Activated CD8-positive, alpha-beta memory T cell treated with anti-CD3 and anti-CD28 coated beads for 36 hours (primary cell): ENCODE data around the gene BLNK. TPM values are rescaled to one million over a fixed set of nuclear protein-coding genes. Genes with fewer than 3 reads are reported as not detected.

Source experiments
- CTCF ChIA-PET: fragments of 350-600 bp; sonication (Branson Sonifier 250); formaldehyde crosslinking; loops from one replicate; lab custom pipeline; 2021; ENCODE audit warnings: antibody characterized with exemption; lab: Charles Lee
- POLR2A ChIA-PET: fragments of 350-600 bp; sonication (Branson Sonifier 250); formaldehyde crosslinking; loops from one replicate; lab custom pipeline; 2021; ENCODE audit warnings: antibody characterized with exemption; lab: Charles Lee
- total RNA-seq, 2 experiments: library from RNA; stranded (reverse); gene quantifications; one replicate each; pipeline ENCODE4 v1.2.3, GENCODE V29; 2021

The BLNK gene
- total RNA-seq, 2 experiments from 2014 or later: not detected

DNA sequence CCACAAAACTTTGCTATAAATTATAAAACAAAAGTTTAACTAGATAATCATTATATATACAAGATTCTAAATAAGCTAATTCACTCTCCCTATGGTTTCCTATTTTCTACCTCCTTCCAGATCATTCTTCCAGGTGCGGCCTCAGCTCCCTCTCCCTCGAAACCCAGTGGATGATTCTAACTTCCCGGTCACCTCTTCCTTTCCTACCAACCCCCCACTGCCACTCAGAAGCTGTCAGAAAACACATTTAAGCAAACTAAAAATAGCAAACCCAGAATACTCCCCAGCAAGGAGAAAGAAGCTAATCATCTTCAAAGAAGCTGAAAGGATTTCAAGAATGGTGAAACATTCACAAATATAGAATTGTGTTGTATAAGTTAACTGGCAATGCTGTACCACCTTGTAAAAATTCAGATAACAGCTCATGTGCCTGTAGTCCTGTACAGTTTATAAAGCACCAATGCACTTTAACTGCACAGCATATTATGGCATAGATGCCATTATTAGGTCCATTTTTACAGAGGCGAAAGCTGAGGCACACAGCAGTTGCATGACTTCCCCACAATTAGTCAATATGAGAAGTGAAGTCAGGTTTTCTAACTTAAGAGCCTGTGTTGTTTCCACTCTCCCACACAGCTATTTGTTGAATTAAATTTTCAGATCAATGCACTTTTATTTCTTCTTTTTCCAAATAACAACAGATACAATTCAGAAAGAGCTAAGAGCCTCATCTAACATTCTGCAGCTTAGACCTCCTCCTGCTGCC is 19.2 kb upstream of the BLNK start:
- CTCF ChIA-PET: no interaction called here
- POLR2A ChIA-PET: no interaction called here

DNA sequence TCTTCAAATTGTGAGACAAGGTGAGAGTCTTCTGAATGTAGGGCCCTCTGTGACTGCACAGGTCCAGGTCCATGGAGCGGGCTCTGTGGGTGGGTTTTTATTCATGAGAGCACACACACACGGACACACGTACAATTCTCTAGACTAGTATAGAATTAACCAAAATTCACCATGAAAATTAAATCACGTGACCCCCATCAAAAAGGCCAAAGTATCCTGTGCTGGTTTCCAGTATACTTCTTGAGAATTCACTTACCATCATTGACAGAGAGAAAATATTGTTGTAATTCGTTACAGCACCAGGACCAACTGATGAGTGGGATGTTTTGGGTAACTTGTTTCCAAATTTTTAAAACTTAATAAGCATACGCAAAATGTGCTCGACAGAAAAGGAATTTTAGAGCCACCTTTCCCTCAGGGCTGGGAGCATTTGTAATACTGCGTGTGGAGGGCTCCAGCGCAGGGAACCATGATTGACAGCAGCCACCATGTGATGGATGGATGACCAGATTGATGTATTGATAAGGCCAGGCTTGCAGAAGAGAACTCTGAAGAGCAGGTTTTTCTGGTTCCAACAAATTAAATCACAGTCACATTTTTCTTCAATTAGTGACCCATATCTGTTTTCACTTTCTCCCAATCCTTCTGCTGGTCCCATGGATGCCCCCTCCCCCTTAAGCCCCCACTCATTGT is 18.0 kb upstream of the BLNK start:
- POLR2A ChIA-PET: no interaction called here
- CTCF ChIA-PET: no interaction called here

DNA sequence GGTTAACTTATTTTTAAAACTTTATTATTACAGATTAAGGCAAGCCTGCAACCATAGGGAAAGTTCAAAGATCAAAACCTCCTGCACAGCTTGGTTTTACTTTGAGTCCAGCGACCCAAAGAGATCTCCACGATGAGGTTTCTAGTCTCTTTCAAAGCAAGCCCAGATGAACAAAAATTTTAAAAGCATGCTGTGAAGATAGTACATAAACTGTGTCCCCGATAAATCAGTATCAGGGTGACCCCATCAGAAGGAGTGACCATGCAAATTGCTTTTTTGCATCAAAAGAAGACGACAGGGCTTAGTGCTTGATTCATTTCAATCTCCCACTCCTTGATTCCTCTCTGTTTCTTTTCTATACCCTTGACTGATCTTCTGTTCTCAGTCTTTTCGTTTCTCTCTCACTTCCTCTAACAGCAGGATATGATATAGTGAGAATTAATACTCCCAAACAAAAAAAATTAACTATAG is 16.8 kb upstream of the BLNK start:
- CTCF ChIA-PET: no interaction called here
- POLR2A ChIA-PET: no interaction called here

DNA sequence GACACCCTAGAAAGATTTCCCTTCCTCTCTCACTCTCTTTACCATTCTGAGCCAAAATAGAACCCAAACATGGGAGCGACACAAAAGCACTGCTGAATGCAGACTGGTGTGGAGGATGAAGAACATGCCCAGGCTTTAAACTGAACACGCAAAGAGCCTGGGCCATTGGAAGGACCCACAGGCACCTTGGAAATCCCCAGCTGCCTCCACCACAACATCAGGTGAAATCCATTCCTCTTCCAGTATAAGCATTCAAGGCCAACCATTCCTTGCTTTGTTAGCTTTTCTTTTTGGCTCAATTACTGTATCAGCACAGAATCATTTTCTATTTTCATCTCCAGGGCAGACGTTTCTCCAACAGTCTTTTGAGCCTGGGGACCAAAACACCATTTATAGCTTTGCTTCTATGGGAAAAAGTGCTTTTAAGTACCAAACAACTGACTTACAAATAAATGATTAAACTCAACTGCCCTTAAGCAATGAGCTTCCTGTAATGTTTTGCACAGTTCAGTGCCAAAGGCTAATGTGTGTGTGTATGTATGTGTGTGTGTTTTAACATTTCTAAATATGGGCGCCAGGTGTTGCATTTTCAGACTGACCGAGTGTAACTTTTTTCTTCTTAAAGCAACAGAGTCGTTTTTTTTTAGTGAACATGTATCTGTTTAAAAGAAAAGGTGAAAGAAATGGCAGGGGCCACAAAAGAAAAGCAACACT is 16.2 kb upstream of the BLNK start:
- ChIA-PET CTCF (no interaction called here), POLR2A (no interaction called here)

DNA sequence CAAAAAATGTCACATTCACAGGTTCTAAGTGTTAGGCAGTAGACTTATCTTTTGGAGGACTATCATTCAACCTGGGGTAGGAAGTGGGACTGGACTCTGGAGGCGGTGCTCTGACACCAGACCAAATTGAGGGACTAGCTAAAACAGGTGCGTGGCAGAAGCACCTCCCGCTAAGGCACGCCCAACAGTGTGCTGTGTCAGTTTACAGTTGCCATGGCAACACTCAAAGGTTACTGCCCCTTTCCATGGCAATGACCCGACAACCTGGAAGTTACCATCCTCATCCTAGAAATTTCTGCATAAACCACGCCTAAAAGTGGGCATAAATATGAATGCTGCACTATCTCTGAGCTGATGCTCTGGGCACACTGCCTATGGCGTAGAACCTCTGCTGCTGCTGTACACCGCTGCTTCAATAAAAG is 14.0 kb upstream of the BLNK start:
- POLR2A ChIA-PET: no interaction called here

DNA sequence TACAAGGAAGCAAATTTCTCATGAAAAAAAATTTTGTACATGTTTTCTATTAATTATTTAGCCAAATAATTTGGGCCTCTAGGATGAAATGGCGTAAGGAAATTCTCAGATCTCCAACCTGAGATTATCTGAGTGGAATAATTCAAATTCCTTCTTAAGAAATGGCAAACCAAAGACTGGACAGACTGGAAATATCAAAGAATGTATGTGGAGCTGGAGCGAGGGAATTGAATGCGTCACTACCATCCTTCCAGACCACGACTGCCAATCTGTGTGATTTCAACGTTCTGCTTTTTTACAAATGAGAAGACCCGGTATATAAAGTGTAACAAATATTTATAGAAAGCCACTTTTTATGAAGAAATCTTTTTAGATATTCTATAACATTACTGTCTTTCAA is 12.4 kb upstream of the BLNK start:
- ChIA-PET POLR2A (no interaction called here), CTCF (no interaction called here)

More for the DNA sequence above, 14.0 kb upstream of the BLNK start:
- CTCF ChIA-PET: no interaction called here

DNA sequence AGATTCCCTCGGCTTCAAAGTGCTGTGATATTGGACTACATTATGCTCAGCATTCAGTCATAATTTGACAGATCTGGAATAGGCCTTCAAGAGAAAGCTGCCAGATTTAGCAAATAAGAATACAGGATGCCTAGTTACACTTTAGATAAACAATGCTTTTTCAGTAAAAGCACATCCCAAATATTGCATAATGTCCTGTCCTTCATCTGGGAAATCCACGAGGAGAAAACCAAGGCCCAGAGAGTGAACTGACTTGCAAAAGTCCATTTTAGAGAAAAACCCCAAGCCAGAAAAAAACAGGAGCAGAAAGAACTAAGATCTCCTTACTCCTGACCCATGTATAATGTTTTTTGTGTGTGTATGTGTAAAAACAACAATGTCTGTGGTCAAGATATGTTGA is 12.0 kb upstream of the BLNK start:
- ChIA-PET CTCF (no interaction called here), POLR2A (no interaction called here)

DNA sequence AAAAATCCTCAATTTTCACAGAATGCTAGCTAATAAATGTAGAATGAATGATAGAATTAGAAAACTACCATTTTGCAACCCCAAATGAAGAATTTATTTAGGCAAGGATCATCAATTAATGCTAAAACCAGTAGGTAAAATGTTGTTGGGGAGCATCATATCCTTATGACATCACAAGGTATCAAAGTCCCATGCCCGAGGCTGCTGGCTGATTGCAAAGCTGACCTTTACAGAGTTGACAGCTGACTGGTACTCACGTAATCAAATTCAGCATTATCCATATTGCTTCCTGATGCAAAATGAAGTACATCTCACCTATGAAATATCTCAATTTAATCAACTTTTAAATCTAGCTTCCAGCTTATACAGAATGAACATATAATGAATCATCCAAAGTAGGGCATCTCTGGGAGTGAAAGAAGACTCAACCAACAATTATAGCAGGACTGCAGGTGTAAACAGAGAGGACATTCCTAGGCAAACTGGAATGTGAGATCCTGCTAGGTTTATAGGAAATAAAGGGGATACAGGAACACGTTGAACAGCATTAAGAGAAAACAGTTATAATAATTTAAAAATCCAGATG is 10.2 kb upstream of the BLNK start:
- CTCF ChIA-PET: no interaction called here
- POLR2A ChIA-PET: no interaction called here

DNA sequence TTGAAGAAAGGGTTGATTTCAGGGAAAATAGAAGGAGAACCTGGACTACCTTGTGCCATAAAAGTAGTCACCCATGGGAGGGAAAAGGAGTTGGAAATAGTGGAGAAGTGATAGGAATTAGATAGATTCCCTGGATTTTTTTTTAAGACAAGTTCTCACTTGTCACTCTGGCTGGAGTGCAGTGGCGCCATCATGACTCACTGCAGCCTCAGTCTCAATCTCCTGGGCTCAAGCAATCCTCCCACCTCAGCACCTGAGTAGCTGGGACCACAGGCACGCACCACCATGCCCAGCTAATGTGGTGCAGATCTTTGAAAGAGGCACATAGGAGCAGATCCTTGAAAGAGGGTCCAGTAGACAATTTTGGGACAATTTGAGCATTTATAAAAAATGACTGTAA is 9.5 kb upstream of the BLNK start:
- ChIA-PET CTCF (no interaction called here), POLR2A (no interaction called here)

DNA sequence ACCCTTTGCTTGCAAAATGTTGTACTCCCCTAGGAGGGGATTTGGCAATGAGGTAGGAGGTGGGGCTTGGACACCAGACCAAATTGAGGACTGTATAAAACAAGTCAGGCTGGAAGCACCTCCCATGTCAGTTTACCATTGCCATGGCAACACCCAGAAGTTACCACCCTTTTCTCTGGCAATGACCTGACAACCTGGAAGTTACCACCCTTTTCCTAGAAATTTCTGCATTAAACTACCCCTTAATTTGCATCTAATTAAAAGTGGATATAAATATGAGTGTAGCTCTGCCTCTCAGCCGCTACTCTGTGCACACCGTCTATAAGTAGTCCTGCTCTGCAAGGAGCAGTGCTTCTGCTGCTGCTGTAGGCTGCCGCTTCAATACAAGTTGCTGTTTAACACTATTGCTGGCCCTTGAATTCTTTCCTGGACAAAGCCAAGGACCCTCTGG is 7.8 kb upstream of the BLNK start:
- ChIA-PET CTCF (no interaction called here), POLR2A (no interaction called here)

DNA sequence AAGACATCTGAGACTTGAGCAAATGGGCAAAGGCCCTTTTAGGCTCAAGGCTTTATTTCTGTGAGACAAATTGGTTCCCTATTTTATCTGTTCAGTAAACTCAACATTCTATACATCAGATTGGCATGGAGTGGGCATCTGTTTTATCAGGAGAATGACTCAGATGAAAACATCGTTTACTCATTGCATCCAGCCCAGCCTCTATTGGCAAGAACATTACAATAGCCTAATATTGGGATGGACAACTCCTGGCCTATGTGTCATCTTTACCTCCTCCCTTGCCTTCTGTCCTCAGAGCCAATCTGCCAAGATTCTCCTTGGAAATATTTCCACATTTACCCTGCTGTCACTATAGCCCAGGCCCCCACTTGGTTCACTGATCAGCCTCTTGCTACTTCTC is 5.5 kb upstream of the BLNK start:
- CTCF ChIA-PET: no interaction called here
- POLR2A ChIA-PET: no interaction called here

DNA sequence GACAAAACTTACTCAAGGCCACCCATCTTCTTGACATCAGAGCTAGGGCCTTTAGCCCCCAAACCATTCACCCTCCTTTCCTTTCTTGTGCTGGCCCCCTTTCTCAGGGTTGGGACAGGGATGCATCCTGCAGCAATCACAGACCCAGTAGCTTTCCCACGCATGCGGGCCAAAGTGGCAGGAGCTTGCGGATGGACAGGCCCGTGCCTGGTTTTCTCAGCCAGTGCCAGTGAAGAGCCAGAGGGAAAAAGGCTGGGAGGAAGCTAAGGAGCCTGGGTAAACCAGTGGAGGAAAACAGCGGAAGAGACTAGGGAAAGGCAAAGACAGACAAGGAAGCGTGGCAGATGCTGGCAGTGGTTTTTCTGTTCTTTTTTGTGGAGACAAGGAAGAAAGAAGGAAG is 5.1 kb upstream of the BLNK start:
- ChIA-PET POLR2A (no interaction called here), CTCF (no interaction called here)

DNA sequence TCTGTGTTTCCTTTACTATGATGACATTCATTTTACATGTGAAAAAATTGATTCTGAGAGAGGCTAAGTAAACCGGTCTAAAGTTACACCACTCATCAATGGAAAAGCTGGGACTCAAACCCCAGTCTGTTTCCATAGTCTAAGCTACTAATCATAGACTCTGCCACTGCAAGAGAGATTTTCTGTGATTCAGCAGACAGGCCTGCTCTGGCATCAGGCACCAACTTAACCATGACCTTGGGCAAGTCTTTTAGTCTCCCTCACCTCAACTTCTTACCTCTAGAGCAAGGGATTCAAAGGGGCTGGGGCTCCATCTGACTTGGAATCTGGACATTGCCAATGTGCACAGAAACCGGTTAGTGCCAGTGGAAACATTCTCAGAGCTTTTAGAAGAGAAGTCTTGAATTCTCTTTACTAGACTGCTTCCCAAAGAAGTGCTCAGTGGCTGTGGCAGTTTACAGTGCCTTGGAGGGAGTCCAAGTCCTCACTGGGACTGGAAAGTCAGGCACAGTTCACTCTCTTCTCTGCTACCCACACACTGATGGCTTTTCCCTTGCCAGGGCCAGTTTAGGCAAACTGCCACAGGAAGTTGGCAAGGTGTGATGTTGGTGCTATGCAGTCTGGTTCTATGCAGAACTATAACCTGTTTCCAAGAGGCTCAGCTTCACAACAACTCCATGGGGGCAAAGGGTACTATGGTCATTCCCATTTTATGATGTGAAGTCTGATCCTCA is 4.5 kb upstream of the BLNK start:
- ChIA-PET CTCF (no interaction called here), POLR2A (no interaction called here)

DNA sequence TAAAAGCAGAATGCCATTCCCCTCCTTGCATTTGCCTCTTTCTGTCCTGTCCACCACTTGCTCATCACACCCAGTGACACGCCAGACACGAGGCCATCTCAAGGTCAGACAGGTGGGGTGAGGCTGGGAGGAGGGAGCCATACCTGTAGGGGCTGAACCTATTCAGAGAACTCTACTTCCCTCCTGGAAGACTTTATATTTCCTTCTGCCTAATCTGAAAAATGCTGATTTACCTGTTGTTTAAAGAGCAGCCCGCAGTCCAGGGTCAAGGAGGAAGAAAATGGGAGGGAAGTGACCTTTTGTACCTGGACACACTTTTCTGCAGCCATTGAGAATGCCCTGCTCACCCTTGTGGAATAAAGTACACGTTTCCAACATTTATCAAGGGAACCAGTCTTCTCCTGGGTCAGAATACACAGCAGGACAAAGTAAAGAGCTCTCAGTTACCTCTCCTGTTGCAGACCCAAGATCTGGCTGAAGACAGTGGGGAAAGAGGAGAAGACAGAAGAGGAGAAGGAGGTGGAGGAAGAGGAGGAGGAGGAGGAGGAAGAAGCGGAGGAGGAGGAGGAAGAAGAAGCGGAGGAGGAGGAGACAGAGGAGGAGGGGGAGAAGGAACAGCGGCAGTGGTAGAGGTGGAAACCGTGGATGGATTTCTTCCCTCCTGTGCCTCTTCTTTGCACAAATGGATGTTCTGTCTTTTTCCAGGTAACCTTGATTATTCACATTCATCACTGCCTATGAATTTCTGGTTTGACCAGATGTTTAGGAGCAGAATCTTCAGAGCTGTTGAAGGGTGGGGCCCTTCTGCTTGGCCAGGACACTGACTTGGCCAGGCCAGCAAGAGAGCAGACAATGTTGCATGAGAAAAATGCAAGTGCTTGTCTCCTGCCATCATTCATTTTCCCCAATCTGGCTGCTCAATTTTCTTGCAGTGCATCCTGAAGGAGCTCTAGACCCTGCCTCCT is 1.2 kb upstream of the BLNK start:
- ChIA-PET POLR2A (no interaction called here), CTCF (no interaction called here)

DNA sequence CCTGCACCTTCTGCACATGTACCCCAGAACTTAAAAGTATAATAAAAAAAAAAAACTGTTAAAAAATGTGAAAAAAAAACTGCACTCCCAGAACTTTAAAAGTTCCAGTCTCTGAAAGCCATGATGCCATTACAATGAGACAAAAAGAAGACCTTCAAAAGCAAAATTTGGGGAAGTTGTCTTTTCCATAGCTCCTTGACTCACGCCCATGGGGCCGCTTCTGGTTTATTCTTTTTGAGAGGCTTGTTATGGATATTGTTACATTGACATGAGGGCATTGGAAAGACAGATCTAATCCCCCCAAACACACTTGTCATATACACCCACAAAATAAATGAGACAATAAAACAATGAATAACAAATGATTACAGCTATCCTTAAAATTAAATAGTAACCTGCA is 798 bp downstream of the BLNK start:
- ChIA-PET CTCF (no interaction called here), POLR2A (no interaction called here)

DNA sequence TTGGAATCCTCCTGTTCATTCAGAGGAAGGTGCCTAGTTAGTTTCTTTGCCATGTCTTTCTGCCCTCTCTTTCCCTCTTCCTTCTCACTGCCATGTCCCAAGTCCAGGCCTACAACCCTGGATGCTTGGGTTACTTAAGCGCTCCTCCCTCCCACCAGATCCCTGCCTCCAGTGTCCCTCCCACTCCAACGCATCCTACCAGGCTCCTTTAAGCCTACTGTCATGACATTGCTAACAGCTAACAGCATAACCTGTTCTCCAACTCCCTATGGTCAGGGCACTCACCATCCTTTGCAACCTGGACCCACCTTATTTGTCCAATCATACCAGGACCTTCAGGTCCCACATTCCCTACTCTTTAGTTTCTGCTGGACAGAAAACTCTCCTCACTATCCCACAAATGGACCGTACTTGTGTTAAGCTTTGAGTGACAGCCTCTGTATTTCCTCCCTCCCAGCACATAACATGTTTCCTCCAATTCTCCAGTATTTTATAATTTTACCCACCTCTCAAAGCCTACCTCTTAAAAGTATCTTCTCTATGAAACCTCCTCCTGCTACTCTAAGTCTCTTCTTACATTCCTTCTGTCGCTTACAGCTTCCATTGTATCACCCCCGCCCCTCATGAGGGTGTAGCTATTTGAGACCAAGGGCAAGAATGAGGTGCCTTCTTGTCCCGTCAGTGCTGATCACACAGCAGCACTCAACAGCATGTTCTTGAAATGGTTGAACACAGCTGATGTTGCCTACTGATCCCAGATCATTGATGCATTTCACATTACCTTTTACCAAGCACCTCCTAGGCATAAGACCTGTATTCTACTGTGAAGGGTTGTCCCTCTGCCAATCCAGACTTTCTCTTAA is 1.7 kb downstream of the BLNK start:
- ChIA-PET CTCF (no interaction called here), POLR2A (no interaction called here)

DNA sequence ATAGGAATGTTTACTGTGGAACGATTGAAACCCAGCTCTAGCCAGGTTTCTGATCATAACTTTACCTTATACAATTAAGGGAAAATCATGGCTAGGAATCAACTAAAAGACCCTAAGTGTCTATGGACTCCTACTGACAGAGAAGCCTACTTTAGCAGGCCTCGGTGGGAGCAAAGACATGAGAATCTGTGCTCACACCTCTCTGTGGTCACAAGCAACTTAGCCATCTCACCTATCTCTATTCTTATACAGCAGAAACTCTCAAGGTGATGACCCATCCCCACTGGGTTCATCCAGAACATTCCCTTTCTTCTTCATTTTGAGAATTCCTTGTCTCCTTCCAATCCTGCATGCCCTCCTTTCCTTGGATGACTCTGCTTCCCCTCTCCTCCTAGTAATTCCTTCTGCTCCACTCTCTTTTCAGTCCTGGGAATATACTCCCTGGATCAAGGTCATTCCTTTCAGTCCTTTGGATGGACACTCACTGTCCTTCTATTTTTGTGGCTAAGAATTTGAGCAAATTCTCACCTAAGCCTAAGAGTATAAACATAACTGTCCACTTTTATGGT is 2.9 kb downstream of the BLNK start:
- POLR2A ChIA-PET: no interaction called here
- CTCF ChIA-PET: no interaction called here
